ENCODE measurements around the gene RAD52.

GRCh38 chr12:992647-993046 is 43.2 kb upstream of the RAD52 start:
- TF ChIP-seq EZH2 (IDR thresholded peaks at IDR 0.05; ENCODE audit: borderline replicate concordance): no peak
- TF ChIP-seq, protein P1, sequence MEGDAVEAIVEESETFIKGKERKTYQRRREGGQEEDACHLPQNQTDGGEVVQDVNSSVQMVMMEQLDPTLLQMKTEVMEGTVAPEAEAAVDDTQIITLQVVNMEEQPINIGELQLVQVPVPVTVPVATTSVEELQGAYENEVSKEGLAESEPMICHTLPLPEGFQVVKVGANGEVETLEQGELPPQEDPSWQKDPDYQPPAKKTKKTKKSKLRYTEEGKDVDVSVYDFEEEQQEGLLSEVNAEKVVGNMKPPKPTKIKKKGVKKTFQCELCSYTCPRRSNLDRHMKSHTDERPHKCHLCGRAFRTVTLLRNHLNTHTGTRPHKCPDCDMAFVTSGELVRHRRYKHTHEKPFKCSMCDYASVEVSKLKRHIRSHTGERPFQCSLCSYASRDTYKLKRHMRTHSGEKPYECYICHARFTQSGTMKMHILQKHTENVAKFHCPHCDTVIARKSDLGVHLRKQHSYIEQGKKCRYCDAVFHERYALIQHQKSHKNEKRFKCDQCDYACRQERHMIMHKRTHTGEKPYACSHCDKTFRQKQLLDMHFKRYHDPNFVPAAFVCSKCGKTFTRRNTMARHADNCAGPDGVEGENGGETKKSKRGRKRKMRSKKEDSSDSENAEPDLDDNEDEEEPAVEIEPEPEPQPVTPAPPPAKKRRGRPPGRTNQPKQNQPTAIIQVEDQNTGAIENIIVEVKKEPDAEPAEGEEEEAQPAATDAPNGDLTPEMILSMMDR (IDR thresholded peaks at IDR 0.05; ENCODE audit: poor library complexity): no peak

Measured in hepatocyte (in vitro differentiated cells).